Neural progenitor cell (in vitro differentiated cells): Measurements from ENCODE around the gene SLX9. TPM values are rescaled to one million over a fixed set of nuclear protein-coding genes. Genes with fewer than 3 reads are reported as not detected.

Experiments used
- DNase-seq: peaks from one replicate; pipeline ENCODE4 v3.0.0-alpha.2; 2016; ENCODE audit warnings: low spot score
- H2AFZ ChIP-seq: fragments of 200-600 bp; sonication (generic); replicated peaks from 2 replicates; pipeline ENCODE4 v1.6.1; 2016; ENCODE audit warnings: antibody characterized with exemption
- H3F3A ChIP-seq: fragments of 200-600 bp; sonication (generic); 2 replicates; pipeline ENCODE4 v1.6.1; 2016; ENCODE audit warnings: antibody characterized with exemption, low read depth
- H3K27ac ChIP-seq: fragments of 200-600 bp; sonication (generic); 2 replicates; pipeline ENCODE4 v1.5.1; 2016; ENCODE audit warnings: mild to moderate bottlenecking
- H3K27me3 ChIP-seq: fragments of 200-600 bp; sonication (generic); 2 replicates; pipeline ENCODE4 v1.6.1; 2016; ENCODE audit warnings: mild to moderate bottlenecking, moderate library complexity
- H3K36me3 ChIP-seq: fragments of 200-600 bp; sonication (generic); 2 replicates; pipeline ENCODE4 v1.5.1; 2016
- H3K4me1 ChIP-seq: fragments of 200-600 bp; sonication (generic); 2 replicates; pipeline ENCODE4 v1.6.1; 2016; ENCODE audit warnings: mixed run types
- H3K4me2 ChIP-seq: fragments of 200-600 bp; sonication (generic); 2 replicates; pipeline ENCODE4 v1.6.1; 2016
- H3K4me3 ChIP-seq: fragments of 200-600 bp; sonication (generic); 2 replicates; pipeline ENCODE4 v1.5.1; 2016
- H3K79me2 ChIP-seq: fragments of 200-600 bp; sonication (generic); 2 replicates; pipeline ENCODE4 v1.6.1; 2016; ENCODE audit warnings: low read depth
- H3K9ac ChIP-seq: fragments of 200-600 bp; sonication (generic); 2 replicates; pipeline ENCODE4 v1.6.1; 2016
- H3K9me3 ChIP-seq: fragments of 200-600 bp; sonication (generic); 2 replicates; pipeline ENCODE4 v1.5.1; 2016; ENCODE audit warnings: low read depth
- H4K20me1 ChIP-seq: fragments of 200-600 bp; sonication (generic); 2 replicates; pipeline ENCODE4 v1.6.1; 2016; ENCODE audit warnings: low read depth
- H3K27ac Mint-ChIP-seq: 3 replicates; pipeline ENCODE4 v1.8.0; 2021; ENCODE audit warnings: mixed read lengths
- H3K27me3 Mint-ChIP-seq: 2 replicates; pipeline ENCODE4 v1.8.0; 2022; ENCODE audit warnings: low read depth, mild to moderate bottlenecking, inconsistent platforms, moderate library complexity, mixed read lengths; ENCODE audit not compliant: insufficient read depth
- H3K36me3 Mint-ChIP-seq: 3 replicates; pipeline ENCODE4 v1.8.0; 2021; ENCODE audit warnings: mixed read lengths
- H3K4me1 Mint-ChIP-seq: 3 replicates; pipeline ENCODE4 v1.8.0; 2021; ENCODE audit warnings: mixed read lengths
- H3K4me3 Mint-ChIP-seq: 3 replicates; pipeline ENCODE4 v1.8.0; 2021; ENCODE audit warnings: mild to moderate bottlenecking, moderate library complexity, mixed read lengths
- H3K9me3 Mint-ChIP-seq: 3 replicates; pipeline ENCODE4 v1.8.0; 2020; ENCODE audit warnings: mixed read lengths
- CTCF ChIP-seq: fragments of 200-600 bp; sonication (generic); IDR thresholded peaks from 2 replicates; pipeline ENCODE4 v1.5.1; 2017; ENCODE audit warnings: antibody characterized with exemption, mild to moderate bottlenecking
- EZH2 ChIP-seq: fragments of 200-600 bp; sonication (generic); IDR thresholded peaks from 2 replicates; pipeline ENCODE4 v1.6.1; 2017; ENCODE audit warnings: antibody characterized with exemption, mild to moderate bottlenecking, moderate library complexity
- EZH2phosphoT487 ChIP-seq: fragments of 200-600 bp; sonication (generic); IDR thresholded peaks from 2 replicates; pipeline ENCODE4 v1.6.1; 2017; ENCODE audit warnings: antibody characterized with exemption
- total RNA-seq: library from RNA; depleted of rRNA; stranded (reverse); fragments of >200 nt; gene quantifications from 2 replicates; pipeline ENCODE4 v1.2.3, GENCODE V29; 2015; ENCODE audit warnings: low replicate concordance

SLX9 gene
- total RNA-seq, 1 donor from 2014 or later: 4.7 TPM

- Mint-ChIP-seq H3K27me3 (peaks cover 10% of the 10 kb centered on the region), H3K4me3 (no peak overlapping the region), H3K9me3 (no peaks in the 10 kb centered on the region), H3K36me3 (no peaks in the 10 kb centered on the region), H3K4me1 (peaks cover 2% of the 10 kb centered on the region), H3K27ac (no peak overlapping the region)
- Histone ChIP-seq H3K9me3 (no peaks in the 10 kb centered on the region), H3K27me3 (peaks cover 23% of the 10 kb centered on the region), H3K9ac (no peak overlapping the region), H4K20me1 (no peaks in the 10 kb centered on the region), H3K36me3 (no peaks in the 10 kb centered on the region), H3K4me2 (no peak overlapping the region), H3K27ac (no peak overlapping the region), H3K4me3 (no peak overlapping the region), H3F3A (no peaks in the 10 kb centered on the region), H3K4me1 (no peaks in the 10 kb centered on the region), H2AFZ (no peak overlapping the region), H3K79me2 (no peaks in the 10 kb centered on the region)
- no peak for DNase-seq
- TF ChIP-seq CTCF (no peak), EZH2phosphoT487 (no peak), EZH2 (no peak)
Measured at GRCh38 chr21:44914176-44914874, 25.5 kb upstream of the SLX9 start.

- DNase-seq: no peak
- no peak overlapping the region for H3K27ac ChIP-seq
- H3K9me3 ChIP-seq: no peaks in the 10 kb centered on the region
- no peaks in the 10 kb centered on the region for H3K4me1 ChIP-seq
- H4K20me1 ChIP-seq: no peaks in the 10 kb centered on the region
- no peaks in the 10 kb centered on the region for H3K79me2 ChIP-seq
- no peaks in the 10 kb centered on the region for H3K36me3 Mint-ChIP-seq
- H3K4me2 ChIP-seq: no peak overlapping the region
- no peak overlapping the region for H2AFZ ChIP-seq
- no peak overlapping the region for H3K27ac Mint-ChIP-seq
- H3K27me3 Mint-ChIP-seq: peaks cover 25% of the 10 kb centered on the region
- H3K36me3 ChIP-seq: no peaks in the 10 kb centered on the region
- peaks cover 2% of the 10 kb centered on the region for H3K4me1 Mint-ChIP-seq
- peaks cover 50% of the 10 kb centered on the region for H3K27me3 ChIP-seq
- no peaks in the 10 kb centered on the region for H3K9me3 Mint-ChIP-seq
- no peaks in the 10 kb centered on the region for H3F3A ChIP-seq
- no peak overlapping the region for H3K9ac ChIP-seq
- H3K4me3 ChIP-seq: no peak overlapping the region
- H3K4me3 Mint-ChIP-seq: no peak overlapping the region
- no peak for TF ChIP-seq CTCF
- TF ChIP-seq EZH2phosphoT487: no peak
- no peak for TF ChIP-seq EZH2
Measured at GRCh38 chr21:44916965-44917364, 22.9 kb upstream of the SLX9 start.

GRCh38 chr21:44917446-44918106 lies 22.3 kb upstream of the SLX9 start:
- H3K4me3 Mint-ChIP-seq: no peak overlapping the region
- no peaks in the 10 kb centered on the region for H3K9me3 Mint-ChIP-seq
- H3K27ac Mint-ChIP-seq: no peak overlapping the region
- TF ChIP-seq EZH2phosphoT487: no peak
- no peak for TF ChIP-seq CTCF
- TF ChIP-seq EZH2: no peak
- peaks cover 2% of the 10 kb centered on the region for H3K4me1 Mint-ChIP-seq
- peaks cover 56% of the 10 kb centered on the region for H3K27me3 ChIP-seq
- no peaks in the 10 kb centered on the region for H4K20me1 ChIP-seq
- H3K36me3 ChIP-seq: no peaks in the 10 kb centered on the region
- no peak overlapping the region for H3K4me2 ChIP-seq
- no peak overlapping the region for H3K9ac ChIP-seq
- H3K4me1 ChIP-seq: no peaks in the 10 kb centered on the region
- no peak overlapping the region for H2AFZ ChIP-seq
- no peak for DNase-seq
- H3K79me2 ChIP-seq: no peaks in the 10 kb centered on the region
- H3K36me3 Mint-ChIP-seq: no peaks in the 10 kb centered on the region
- no peaks in the 10 kb centered on the region for H3F3A ChIP-seq
- H3K27me3 Mint-ChIP-seq: peaks cover 31% of the 10 kb centered on the region
- no peak overlapping the region for H3K4me3 ChIP-seq
- no peaks in the 10 kb centered on the region for H3K9me3 ChIP-seq
- no peak overlapping the region for H3K27ac ChIP-seq
